Measurements from ENCODE around the gene COL16A1. TPM values are rescaled to one million over a fixed set of nuclear protein-coding genes. Genes with fewer than 3 reads are reported as not detected.

COL16A1 gene
- total and polyA plus RNA-seq, 7 donors, result 4.6 to 271 (median 43.1) TPM

GRCh38 chr1:31632649-31633048 lies 71.2 kb downstream of the COL16A1 start:
- H3K27ac ChIP-seq, result no peak overlapping the region
- peaks cover 0 to 73% (median 42%) of the 10 kb centered on the region in 4 donors for H3K36me3 ChIP-seq
- no peaks in the 10 kb centered on the region for H3K27me3 ChIP-seq
- no peak for DNase-seq
- H3K4me1 ChIP-seq, result peaks cover 0 to 37% (median 14%) of the 10 kb centered on the region in 4 donors
- no peaks in the 10 kb centered on the region for H3K9me3 ChIP-seq
- 33 to 83% methylated on average over 3 of the region's 3 CpGs for WGBS, 2 donors
- intact Hi-C loops (cut with DNase I), result no loop called here
- TF ChIP-seq POLR2AphosphoS5 (IDR thresholded peaks at IDR 0.05) (no peak), EP300 (IDR thresholded peaks at IDR 0.05) (no peak), POLR2A (IDR thresholded peaks at IDR 0.05) (no peak), CTCF (IDR thresholded peaks at IDR 0.05) (no peak)
- no peak overlapping the region for H3K4me3 ChIP-seq

GRCh38 chr1:31628931-31629556 lies 74.8 kb downstream of the COL16A1 start:
- H3K27ac ChIP-seq, result peak overlapping the region in 2 of 4 donors; percentile 74 to 77
- no peaks in the 10 kb centered on the region for H3K27me3 ChIP-seq
- WGBS, 2 donors, result 94% methylated on average over 6 of the region's 6 CpGs
- intact Hi-C loops (cut with DNase I), result no loop called here
- H3K36me3 ChIP-seq, result peaks cover 0 to 59% (median 42%) of the 10 kb centered on the region in 4 donors
- no peak for DNase-seq
- TF ChIP-seq POLR2AphosphoS5 (IDR thresholded peaks at IDR 0.05), result no peak
- no peak for TF ChIP-seq POLR2A (IDR thresholded peaks at IDR 0.05)
- TF ChIP-seq CTCF (IDR thresholded peaks at IDR 0.05), result no peak
- no peak for TF ChIP-seq EP300 (IDR thresholded peaks at IDR 0.05)
- peaks cover 0 to 41% (median 27%) of the 10 kb centered on the region in 4 donors for H3K4me1 ChIP-seq
- no peaks in the 10 kb centered on the region for H3K9me3 ChIP-seq
- no peak overlapping the region for H3K4me3 ChIP-seq

- intact Hi-C loops (cut with DNase I), result no loop called here
- Histone ChIP-seq H3K4me3 (no peak overlapping the region), H3K27me3 (no peaks in the 10 kb centered on the region), H3K27ac (peak overlapping the region; percentile 46 to 77 (median 69)), H3K9me3 (no peaks in the 10 kb centered on the region), H3K36me3 (peaks cover 0 to 54% (median 41%) of the 10 kb centered on the region in 4 donors), H3K4me1 (peaks cover 0 to 41% (median 27%) of the 10 kb centered on the region in 4 donors)
- WGBS, 2 donors, result 77 to 91% methylated on average over 11 of the region's 11 CpGs
- TF ChIP-seq POLR2AphosphoS5 (IDR thresholded peaks at IDR 0.05) (peak in 1 of 4 donors; percentile 7), POLR2A (IDR thresholded peaks at IDR 0.05) (no peak)
- no peak for DNase-seq
These were observed 75.8 kb downstream of the COL16A1 start for GRCh38 chr1:31627930-31628559.

- no peak for DNase-seq
- Histone ChIP-seq H3K4me1 (peaks cover 0 to 41% (median 27%) of the 10 kb centered on the region in 4 donors), H3K9me3 (no peaks in the 10 kb centered on the region), H3K27me3 (no peaks in the 10 kb centered on the region), H3K36me3 (peaks cover 0 to 48% (median 35%) of the 10 kb centered on the region in 4 donors), H3K27ac (peak overlapping the region; percentile 46 to 77 (median 69)), H3K4me3 (no peak overlapping the region)
- WGBS, 2 donors, result 24 to 76% methylated on average over 13 of the region's 13 CpGs
- intact Hi-C loops (cut with DNase I), result no loop called here
- TF ChIP-seq POLR2AphosphoS5 (IDR thresholded peaks at IDR 0.05), result peak in 1 of 4 donors; percentile 29
- no peak for TF ChIP-seq POLR2A (IDR thresholded peaks at IDR 0.05)
- TF ChIP-seq EP300 (IDR thresholded peaks at IDR 0.05), result peak in 1 of 4 donors; percentile 51
- no peak for TF ChIP-seq CTCF (IDR thresholded peaks at IDR 0.05)
These were observed 76.4 kb downstream of the COL16A1 start for GRCh38 chr1:31627301-31627929.

Data from sigmoid colon (tissue), 7 donors.